Left cardiac atrium (tissue), 4 donors: ENCODE results near the gene NRF1. TPM values are rescaled to one million over a fixed set of nuclear protein-coding genes. Genes with fewer than 3 reads are reported as not detected.

Experiments
- ATAC-seq, 2 donors: fragments of 200-7000 bp; cut with Tn5 transposase; one replicate each; pipeline ENCODE4 v1.9.1; 2020; ENCODE audit warnings: mild to moderate bottlenecking in 2 of 2, moderate library complexity in 2 of 2
- DNase-seq: peaks from one replicate; pipeline ENCODE4 v3.0.0-alpha.2; 2020
- intact Hi-C, 2 donors: fragments of 100-400 bp; cut with DNase I; formaldehyde crosslinking; loops; one replicate each; pipeline versions ENCODE4 v1.14.1 to v1.15.1; 2022 to 2023
- total RNA-seq, 2 donors: library from RNA; stranded (reverse); fragmentation: NEBNext Ultra II Directional; extraction: Animal tissue kit (Norgen Biotek cat#: 25700); gene quantifications; one replicate each; pipeline ENCODE4 v1.2.1, GENCODE V29; 2021
- donor health status: DM: no; HTN: yes; CAD: no.
- donor health status: DM: no; HTN: yes; CAD: no; lungs with severe emphysema.
- donor health status: DM: yes; HTN: yes; CAD: no.
- donor health status: Dilated cardiomyopathy.

The NRF1 gene
- total RNA-seq, 2 donors from 2014 or later, result 10.0 to 15.4 TPM

DNA sequence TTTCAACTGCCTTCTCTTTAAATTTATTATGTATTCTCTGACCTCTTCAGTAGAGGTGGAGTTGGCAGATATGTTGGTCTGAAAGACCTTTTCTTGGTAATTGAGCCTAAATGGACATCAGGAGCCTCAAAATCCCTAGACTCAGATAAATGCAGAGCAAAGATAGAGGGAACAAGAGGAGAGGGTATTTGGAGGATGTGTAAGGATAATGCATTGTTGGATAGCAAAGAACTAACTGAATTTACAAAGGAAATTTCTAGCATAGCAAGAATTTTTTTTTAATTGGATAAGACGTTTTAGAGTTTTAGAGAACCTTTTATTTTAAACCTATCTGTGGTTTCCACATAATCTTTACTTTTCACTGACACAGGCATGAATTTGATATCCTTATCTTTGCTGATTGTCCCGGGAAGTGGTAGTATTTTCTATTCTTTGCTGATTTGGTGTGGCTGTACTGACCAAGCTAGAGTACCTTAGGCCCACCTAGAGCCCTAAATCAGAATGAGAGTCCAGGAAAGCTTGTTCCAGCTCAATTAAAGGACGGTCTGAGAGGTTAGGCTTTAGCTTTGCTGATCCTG lies 91.3 kb downstream of the NRF1 start:
- intact Hi-C loops, result no loop called here
- DNase-seq (no peak), ATAC-seq (no peak)

DNA sequence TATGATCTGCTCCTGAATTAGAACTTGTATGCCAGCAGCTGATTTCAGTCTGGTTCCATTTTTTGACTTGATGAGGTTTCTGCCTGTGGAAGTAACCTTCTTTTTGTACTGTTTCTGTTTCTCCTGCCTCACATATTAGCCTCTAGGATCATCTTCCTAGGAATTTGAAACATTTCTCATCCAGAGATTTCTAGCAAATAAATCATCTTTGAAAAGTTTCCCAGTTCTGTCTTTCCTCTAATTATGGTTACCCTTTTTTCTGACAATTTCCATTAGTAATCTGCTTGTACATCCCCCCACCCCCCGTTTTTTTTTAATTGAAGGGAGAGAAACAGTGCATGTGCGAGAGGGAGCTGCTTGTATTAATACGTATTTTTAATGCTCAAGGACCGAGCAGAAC lies 92.2 kb downstream of the NRF1 start:
- ATAC-seq (no peak), DNase-seq (no peak)
- intact Hi-C loops, result no loop called here

DNA sequence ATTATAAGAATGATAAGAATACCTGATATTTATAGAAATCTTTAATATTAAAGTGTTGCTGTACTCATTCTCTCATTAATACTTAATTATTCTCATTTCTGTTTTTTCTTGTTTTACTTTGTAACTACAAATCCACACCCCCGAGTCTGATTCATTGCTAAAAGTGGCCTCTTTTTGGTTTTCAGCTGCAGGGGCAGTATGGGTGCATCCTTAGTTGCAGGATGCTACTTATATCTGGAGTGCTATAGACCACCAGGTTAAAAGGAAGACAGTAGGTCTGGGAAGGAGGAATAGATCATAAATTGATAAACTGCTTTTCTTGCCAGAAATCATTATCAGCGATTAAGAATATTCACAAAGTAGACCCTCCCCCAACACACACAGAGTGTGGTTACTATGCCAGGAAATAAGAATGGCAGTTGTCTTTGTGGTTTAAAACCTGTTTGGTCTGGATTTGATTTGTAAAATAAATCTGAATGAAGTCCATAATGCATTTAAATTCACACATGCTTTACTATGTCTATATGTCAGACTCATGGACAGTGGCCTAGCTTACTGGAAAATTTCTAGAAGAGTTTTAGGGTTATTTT lies 96.5 kb downstream of the NRF1 start:
- no peak for DNase-seq
- ATAC-seq, result no peak
- intact Hi-C loops, result no loop called here

DNA sequence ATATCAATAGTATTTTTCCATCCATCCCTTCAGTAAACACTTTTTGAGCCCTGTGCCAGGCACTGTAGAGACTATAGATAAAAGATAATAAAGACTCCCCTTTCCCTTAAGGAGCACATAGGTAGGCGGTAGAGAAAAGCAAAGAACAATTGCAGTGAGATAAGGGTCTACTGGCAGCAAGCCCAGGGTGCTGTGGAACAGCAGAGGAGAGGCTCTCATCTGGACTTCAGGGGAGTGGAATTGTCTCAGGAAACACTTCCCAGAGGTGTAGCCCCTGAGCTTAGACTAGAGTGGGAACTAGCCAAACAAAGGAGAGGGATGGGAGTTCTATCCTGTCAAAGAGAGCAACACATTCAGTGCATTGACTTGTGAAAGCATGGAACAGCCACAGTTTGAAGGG lies 102.0 kb downstream of the NRF1 start:
- ATAC-seq (no peak), DNase-seq (no peak)
- intact Hi-C loops, result no loop called here

DNA sequence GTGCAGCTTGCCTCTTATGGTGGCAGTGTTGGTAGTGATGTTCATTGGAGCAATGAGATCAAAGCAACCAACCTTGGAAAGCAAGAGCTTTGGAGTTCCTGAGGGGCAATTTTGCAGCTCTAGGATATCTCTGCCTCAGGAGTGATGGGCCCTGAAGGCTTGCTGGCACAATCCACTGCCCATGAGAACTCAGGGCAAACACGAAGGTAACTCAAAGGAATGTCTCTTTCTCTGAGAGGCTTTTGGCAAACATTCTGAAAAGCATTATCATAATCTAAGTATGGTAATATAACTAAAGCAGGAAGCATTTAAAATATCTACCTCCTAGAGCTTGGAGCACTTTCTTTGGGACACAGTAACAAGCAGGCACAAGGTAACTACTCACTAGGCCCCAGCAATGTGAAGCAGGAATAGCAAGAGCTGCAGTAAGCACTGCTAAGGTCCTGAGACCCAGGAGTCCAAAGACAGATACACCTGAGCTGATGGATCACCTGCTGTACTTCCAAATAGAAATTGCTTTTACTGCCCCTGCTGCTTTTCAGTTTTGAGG lies 103.1 kb downstream of the NRF1 start:
- DNase-seq, result no peak
- intact Hi-C loops, result no loop called here
- ATAC-seq, result no peak

DNA sequence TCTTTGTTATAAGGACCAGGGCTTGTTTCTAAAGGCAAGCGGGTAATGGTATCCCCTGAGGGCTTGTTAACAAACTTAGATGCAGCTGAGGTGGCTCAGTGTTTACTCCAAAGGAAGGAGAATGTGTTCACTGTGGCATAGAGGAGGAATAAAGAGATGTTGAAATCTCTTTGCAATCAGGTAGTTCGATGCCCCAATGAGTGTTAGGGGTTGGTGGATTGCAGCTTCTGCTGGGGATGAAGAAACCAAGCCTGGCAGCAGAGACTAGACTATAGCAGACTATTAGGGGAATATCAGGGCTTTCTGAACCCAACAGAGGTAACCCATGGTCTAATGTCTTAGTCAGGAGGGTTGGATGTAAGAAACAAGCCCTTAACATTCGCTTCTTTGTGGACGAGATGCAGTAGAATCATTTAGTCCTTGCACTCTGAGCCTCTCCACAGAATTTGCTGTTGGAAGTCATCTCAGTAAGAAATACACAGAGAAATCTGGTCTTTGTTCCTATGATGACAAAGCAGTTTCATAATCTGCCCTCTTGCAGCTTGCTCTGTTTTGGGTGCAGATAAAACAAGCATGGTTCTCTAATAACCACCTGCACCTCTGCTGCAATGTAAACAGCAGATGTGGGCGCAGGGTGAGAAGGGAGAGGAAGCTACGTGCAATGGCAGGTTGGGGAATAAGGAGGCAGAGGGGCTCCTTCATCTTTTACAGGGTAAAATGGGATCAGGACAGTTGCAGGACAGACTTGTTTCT lies 108.6 kb downstream of the NRF1 start:
- DNase-seq (no peak), ATAC-seq (no peak)
- intact Hi-C loops, result no loop called here

DNA sequence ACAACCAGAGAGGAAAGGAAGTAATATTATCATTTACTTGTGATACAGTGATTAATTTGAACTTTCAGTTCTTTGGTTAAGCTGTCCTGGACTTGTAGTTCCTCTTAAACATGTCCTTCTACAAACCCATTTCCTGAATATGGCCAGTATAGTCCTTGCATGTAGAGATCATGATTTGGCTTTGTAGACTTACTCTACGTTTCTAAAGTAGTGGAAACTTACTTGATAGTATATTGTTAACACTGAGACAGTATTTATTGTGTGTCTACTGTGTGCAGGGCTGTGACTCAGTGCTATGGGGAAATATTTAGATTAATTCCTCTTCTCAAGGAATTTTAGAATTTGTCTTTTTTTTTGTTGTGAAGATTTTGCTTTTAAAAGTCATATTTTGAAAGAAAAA lies 109.5 kb downstream of the NRF1 start:
- intact Hi-C loops, result no loop called here

GRCh38 chr7:129723679-129724078 lies 112.2 kb downstream of the NRF1 start:
- no peak for DNase-seq
- ATAC-seq, result no peak
- intact Hi-C loops, result no loop called here

More for the DNA sequence above, 109.5 kb downstream of the NRF1 start:
- ATAC-seq, result no peak
- DNase-seq, result no peak

DNA sequence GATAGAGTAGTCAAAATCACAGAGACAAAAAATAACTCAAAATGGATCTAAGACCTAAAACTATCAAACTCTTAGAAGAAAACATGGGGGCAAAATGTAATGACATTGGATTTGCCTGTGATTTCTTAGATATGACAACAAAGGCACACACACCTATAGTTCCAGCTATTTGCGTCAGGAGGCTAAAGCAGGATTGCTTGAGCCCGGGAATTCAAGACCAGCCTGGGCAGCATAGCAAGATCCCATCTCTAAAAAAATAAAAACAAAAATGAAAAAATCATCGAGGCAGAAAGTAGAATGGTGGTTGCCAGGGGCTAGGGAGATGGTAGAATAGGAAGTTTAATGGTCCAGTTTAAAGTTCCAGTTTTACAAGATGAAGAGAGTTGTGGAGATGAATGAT lies 113.3 kb downstream of the NRF1 start:
- no peak for DNase-seq
- intact Hi-C loops, result no loop called here
- no peak for ATAC-seq

GRCh38 chr7:129728875-129729467 lies 117.5 kb downstream of the NRF1 start:
- no peak for DNase-seq
- intact Hi-C loops, result no loop called here
- no peak for ATAC-seq

- intact Hi-C loops, result no loop called here
- no peak for ATAC-seq
- DNase-seq, result no peak
These were observed 118.0 kb downstream of the NRF1 start for GRCh38 chr7:129729511-129729910.

DNA sequence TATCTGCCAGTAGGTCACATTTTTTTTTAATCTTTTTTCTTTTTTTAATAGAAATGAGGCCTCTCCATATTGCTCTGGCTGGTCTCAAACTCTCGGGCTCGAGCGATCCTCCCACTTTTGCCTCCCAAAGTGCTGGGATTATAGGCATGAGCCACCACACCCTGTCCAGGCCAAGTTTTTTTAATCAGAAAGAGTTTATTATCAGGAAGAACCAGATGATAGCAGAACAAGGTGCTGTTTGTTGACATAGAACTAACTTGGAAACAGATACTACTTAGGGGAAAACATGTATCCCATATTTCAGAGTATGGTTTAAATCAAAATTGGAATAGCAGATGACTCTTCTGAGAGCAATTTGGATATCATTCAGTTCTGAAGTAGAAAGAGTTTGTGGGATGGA lies 118.6 kb downstream of the NRF1 start:
- intact Hi-C loops, result no loop called here
- no peak for ATAC-seq
- DNase-seq, result no peak

GRCh38 chr7:129734400-129734799 lies 122.9 kb downstream of the NRF1 start:
- DNase-seq, result no peak
- intact Hi-C loops, result no loop called here
- ATAC-seq, result no peak

DNA sequence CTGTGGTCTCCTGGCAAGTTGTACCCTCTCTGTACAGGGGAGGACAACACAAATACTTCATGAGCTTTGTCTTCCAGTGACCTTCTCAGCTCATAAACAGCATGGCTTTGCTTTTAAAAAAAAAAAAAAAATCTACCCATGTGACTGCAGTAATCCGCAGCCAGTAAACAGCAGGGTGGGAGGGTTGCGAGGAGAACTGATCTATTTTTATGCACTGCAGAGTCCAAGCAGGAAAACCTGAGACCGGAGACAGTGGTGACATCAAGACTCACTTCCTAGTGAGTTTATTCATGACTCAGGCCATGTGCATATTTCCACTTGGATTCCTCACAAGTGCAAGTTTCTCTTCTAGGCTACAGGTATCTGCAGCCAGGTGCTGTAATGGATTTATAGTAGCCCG lies 127.9 kb downstream of the NRF1 start:
- ATAC-seq (peak; percentile 76 to 87), DNase-seq (peak; percentile 35)
- intact Hi-C loops, result no loop called here

- ATAC-seq (peak in 1 of 2 donors; percentile 39), DNase-seq (no peak)
- intact Hi-C loops, result no loop called here
These were observed 129.3 kb downstream of the NRF1 start for GRCh38 chr7:129740574-129741410.

GRCh38 chr7:129741743-129742213 lies 130.3 kb downstream of the NRF1 start:
- peak in 1 of 2 donors; percentile 17 for ATAC-seq
- intact Hi-C loops, result no loop called here
- no peak for DNase-seq

- intact Hi-C loops, result no loop called here
- no peak for DNase-seq
- ATAC-seq, result peak; percentile 62 to 79
These were observed 130.7 kb downstream of the NRF1 start for GRCh38 chr7:129742256-129742655.

GRCh38 chr7:129746857-129747529 lies 135.5 kb downstream of the NRF1 start:
- ATAC-seq, result no peak
- no peak for DNase-seq
- intact Hi-C loops, result no loop called here
